GM12892 (cell line): ENCODE measurements around the gene CNTFR.

Experiments
- POLR2A ChIP-seq: IDR thresholded peaks from 2 replicates; pipeline ENCODE4 v1.6.1; 2011; ENCODE audit warnings: low read depth, low read length, control low read depth
- POLR2AphosphoS5 ChIP-seq: IDR thresholded peaks from 2 replicates; pipeline ENCODE4 v1.6.1; 2011; ENCODE audit warnings: low read depth, low read length, control low read depth
- TAF1 ChIP-seq: IDR thresholded peaks from 2 replicates; pipeline ENCODE4 v1.6.1; 2011; ENCODE audit warnings: low read depth, mild to moderate bottlenecking, control low read depth, low read length, borderline replicate concordance

GRCh38 chr9:34519321-34520020 is 70.1 kb downstream of the CNTFR start:
- no peak for TF ChIP-seq POLR2A
- TF ChIP-seq POLR2AphosphoS5: no peak
- no peak for TF ChIP-seq TAF1
